HepG2 (cell line): Measurements from ENCODE around the gene PSRC1. TPM values are rescaled to one million over a fixed set of nuclear protein-coding genes. Genes with fewer than 3 reads are reported as not detected.

Source experiments
- E2F5 ChIP-seq: sonication (generic); formaldehyde crosslinking; conservative IDR thresholded peaks from 2 replicates; pipeline ENCODE4 v1.4.0; 2020; ENCODE audit warnings: missing genetic modification reagents
- GATAD1 ChIP-seq: IDR thresholded peaks from 2 replicates; pipeline ENCODE4 v1.6.1; 2016; ENCODE audit warnings: missing genetic modification reagents, missing compliant biosample characterization
- NCOA5 ChIP-seq: sonication (generic); formaldehyde crosslinking; IDR thresholded peaks from 2 replicates; pipeline ENCODE4 v1.4.0; 2020; ENCODE audit warnings: missing genetic modification reagents
- NFIB ChIP-seq: sonication (generic); formaldehyde crosslinking; IDR thresholded peaks from 2 replicates; pipeline ENCODE4 v1.9.0; 2021; ENCODE audit warnings: missing genetic modification reagents, mild to moderate bottlenecking, borderline replicate concordance
- RORA ChIP-seq: sonication (generic); formaldehyde crosslinking; IDR thresholded peaks from 2 replicates; pipeline ENCODE4 v1.5.0; 2020; ENCODE audit warnings: mild to moderate bottlenecking, missing genetic modification reagents, moderate library complexity
- SNAPC5 ChIP-seq: sonication (generic); formaldehyde crosslinking; IDR thresholded peaks from 2 replicates; pipeline ENCODE4 v1.8.1; 2023; ENCODE audit warnings: mild to moderate bottlenecking, missing genetic modification reagents, borderline replicate concordance
- TIGD3 ChIP-seq: sonication (generic); formaldehyde crosslinking; IDR thresholded peaks from 2 replicates; pipeline ENCODE4 v1.5.1; 2020; ENCODE audit warnings: mild to moderate bottlenecking, missing genetic modification reagents, borderline replicate concordance
- USF2 ChIP-seq, 2 experiments: sonication (generic) in 1 of 2; formaldehyde crosslinking in 1 of 2; IDR thresholded peaks; 2 replicates each; pipeline versions ENCODE4 v1.5.1 to v1.6.1; 2011 to 2020; ENCODE audit warnings: borderline replicate concordance in 1 of 2, low read depth in 1 of 2, low read length in 1 of 2, mild to moderate bottlenecking in 1 of 2, missing genetic modification reagents in 1 of 2, moderate library complexity in 1 of 2
- ZNF24 ChIP-seq: fragments of 450-650 bp; IDR thresholded peaks from 2 replicates; pipeline ENCODE4 v1.6.1; 2017; ENCODE audit warnings: antibody characterized with exemption, mild to moderate bottlenecking
- ZNF3 ChIP-seq: IDR thresholded peaks from 2 replicates; pipeline ENCODE4 v1.7.0; 2017; ENCODE audit warnings: inconsistent platforms
- ZNF570 ChIP-seq: sonication (generic); formaldehyde crosslinking; IDR thresholded peaks from 2 replicates; pipeline ENCODE4 v1.4.0; 2020; ENCODE audit warnings: mild to moderate bottlenecking, missing genetic modification reagents, borderline replicate concordance
- ZNF619 ChIP-seq: sonication (generic); formaldehyde crosslinking; IDR thresholded peaks from 2 replicates; pipeline ENCODE4 v1.4.0; 2020; ENCODE audit warnings: mild to moderate bottlenecking, missing genetic modification reagents
- polyA plus RNA-seq, 8 experiments: library from polyadenylated mRNA; depleted of rRNA in 3 of 8; stranded (reverse) in 7 of 8; unstranded in 1 of 8; fragments of >200 nt; fragmentation: Illumina TruSeq in 4 of 8; extraction: Trizol in 4 of 8; gene quantifications; 2 replicates each; pipeline versions ENCODE4 v1.2.1 to v1.2.3, GENCODE V29; 2011 to 2016; ENCODE audit warnings: low read depth in 4 of 8, missing spikeins in 1 of 8, mixed read lengths in 1 of 8; ENCODE audit not compliant: insufficient read depth in 1 of 8
- total RNA-seq, 5 experiments: library from RNA; depleted of rRNA; stranded (reverse); fragments of >200 nt; fragmentation: Illumina TruSeq; extraction: Trizol; gene quantifications; 2 replicates each; pipeline ENCODE4 v1.2.3, GENCODE V29; 2016; ENCODE audit warnings: low read depth in 1 of 5
- TF ChIP-seq, protein P1 (sequence below): sonication (generic); formaldehyde crosslinking; IDR thresholded peaks from 2 replicates; pipeline ENCODE4 v1.8.0; 2022; ENCODE audit warnings: missing genetic modification reagents, mild to moderate bottlenecking, moderate library complexity, borderline replicate concordance
- TF ChIP-seq, protein P2 (sequence below): sonication (generic); formaldehyde crosslinking; IDR thresholded peaks from 2 replicates; pipeline ENCODE4 v1.5.0; 2020; ENCODE audit warnings: mild to moderate bottlenecking, missing genetic modification reagents
- TF ChIP-seq, protein P3 (sequence below): IDR thresholded peaks from 2 replicates; pipeline ENCODE4 v1.6.1; 2012; ENCODE audit warnings: low read depth, low read length, improper control_type of control experiment

Gene PSRC1
- total and polyA plus RNA-seq, 2 of the 13 experiments (the other 11 are each of a cell fraction or from before 2014, with no cell fraction given) = 28.6 to 30.3 TPM

- TF ChIP-seq, protein P1, sequence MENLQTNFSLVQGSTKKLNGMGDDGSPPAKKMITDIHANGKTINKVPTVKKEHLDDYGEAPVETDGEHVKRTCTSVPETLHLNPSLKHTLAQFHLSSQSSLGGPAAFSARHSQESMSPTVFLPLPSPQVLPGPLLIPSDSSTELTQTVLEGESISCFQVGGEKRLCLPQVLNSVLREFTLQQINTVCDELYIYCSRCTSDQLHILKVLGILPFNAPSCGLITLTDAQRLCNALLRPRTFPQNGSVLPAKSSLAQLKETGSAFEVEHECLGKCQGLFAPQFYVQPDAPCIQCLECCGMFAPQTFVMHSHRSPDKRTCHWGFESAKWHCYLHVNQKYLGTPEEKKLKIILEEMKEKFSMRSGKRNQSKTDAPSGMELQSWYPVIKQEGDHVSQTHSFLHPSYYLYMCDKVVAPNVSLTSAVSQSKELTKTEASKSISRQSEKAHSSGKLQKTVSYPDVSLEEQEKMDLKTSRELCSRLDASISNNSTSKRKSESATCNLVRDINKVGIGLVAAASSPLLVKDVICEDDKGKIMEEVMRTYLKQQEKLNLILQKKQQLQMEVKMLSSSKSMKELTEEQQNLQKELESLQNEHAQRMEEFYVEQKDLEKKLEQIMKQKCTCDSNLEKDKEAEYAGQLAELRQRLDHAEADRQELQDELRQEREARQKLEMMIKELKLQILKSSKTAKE (CRISPR knock-in tag) = peak; percentile 59; the same call in 1 of the 2 replicates
- no peak for TF ChIP-seq SNAPC5 (CRISPR knock-in tag)
- no peak for TF ChIP-seq ZNF3 (CRISPR knock-in tag)
- no peak for TF ChIP-seq ZNF619 (CRISPR knock-in tag)
- no peak for TF ChIP-seq RORA
- TF ChIP-seq TIGD3 (CRISPR knock-in tag) = 0 out of 2 replicates have a peak, but pooled peaks have one; percentile 53
- TF ChIP-seq ZNF570 = no peak
- TF ChIP-seq, protein P2, sequence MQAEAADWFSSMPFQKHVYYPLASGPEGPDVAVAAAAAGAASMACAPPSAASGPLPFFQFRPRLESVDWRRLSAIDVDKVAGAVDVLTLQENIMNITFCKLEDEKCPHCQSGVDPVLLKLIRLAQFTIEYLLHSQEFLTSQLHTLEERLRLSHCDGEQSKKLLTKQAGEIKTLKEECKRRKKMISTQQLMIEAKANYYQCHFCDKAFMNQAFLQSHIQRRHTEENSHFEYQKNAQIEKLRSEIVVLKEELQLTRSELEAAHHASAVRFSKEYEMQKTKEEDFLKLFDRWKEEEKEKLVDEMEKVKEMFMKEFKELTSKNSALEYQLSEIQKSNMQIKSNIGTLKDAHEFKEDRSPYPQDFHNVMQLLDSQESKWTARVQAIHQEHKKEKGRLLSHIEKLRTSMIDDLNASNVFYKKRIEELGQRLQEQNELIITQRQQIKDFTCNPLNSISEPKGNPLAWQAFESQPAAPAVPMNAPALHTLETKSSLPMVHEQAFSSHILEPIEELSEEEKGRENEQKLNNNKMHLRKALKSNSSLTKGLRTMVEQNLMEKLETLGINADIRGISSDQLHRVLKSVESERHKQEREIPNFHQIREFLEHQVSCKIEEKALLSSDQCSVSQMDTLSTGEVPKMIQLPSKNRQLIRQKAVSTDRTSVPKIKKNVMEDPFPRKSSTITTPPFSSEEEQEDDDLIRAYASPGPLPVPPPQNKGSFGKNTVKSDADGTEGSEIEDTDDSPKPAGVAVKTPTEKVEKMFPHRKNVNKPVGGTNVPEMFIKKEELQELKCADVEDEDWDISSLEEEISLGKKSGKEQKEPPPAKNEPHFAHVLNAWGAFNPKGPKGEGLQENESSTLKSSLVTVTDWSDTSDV (CRISPR knock-in tag) = 0 out of 2 replicates have a peak, but pooled peaks have one; percentile 78
- no peak for TF ChIP-seq ZNF24
- TF ChIP-seq GATAD1 = peak; percentile 78
- TF ChIP-seq E2F5 (CRISPR knock-in tag) = peak; percentile 32; the same call in 1 of the 2 replicates
- no peak for TF ChIP-seq USF2 (IDR thresholded peaks at IDR 0.05; ENCODE audit: low read depth, low read length)
- no peak for TF ChIP-seq USF2 (CRISPR knock-in tag; IDR thresholded peaks at IDR 0.05; ENCODE audit: borderline replicate concordance)
- TF ChIP-seq NFIB = no peak
- TF ChIP-seq NCOA5 (CRISPR knock-in tag) = no peak
- TF ChIP-seq, protein P3, sequence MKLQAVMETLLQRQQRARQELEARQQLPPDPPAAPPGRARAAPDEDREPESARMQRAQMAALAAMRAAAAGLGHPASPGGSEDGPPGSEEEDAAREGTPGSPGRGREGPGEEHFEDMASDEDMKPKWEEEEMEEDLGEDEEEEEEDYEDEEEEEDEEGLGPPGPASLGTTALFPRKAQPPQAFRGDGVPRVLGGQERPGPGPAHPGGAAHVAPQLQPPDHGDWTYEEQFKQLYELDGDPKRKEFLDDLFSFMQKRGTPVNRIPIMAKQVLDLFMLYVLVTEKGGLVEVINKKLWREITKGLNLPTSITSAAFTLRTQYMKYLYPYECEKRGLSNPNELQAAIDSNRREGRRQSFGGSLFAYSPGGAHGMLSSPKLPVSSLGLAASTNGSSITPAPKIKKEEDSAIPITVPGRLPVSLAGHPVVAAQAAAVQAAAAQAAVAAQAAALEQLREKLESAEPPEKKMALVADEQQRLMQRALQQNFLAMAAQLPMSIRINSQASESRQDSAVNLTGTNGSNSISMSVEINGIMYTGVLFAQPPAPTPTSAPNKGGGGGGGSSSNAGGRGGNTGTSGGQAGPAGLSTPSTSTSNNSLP = peak; percentile 75; the same call in 1 of the 2 replicates
Measured at GRCh38 chr1:109263597-109264378, 19.2 kb downstream of the PSRC1 start (continued).
